ENCODE results near the gene RBM20.
"Not testable (repeated sequence)": the region's sequence is repeated elsewhere in the genome, so short reads cannot be mapped to it uniquely, and the experiment has no call there.

The RBM20 gene

DNA sequence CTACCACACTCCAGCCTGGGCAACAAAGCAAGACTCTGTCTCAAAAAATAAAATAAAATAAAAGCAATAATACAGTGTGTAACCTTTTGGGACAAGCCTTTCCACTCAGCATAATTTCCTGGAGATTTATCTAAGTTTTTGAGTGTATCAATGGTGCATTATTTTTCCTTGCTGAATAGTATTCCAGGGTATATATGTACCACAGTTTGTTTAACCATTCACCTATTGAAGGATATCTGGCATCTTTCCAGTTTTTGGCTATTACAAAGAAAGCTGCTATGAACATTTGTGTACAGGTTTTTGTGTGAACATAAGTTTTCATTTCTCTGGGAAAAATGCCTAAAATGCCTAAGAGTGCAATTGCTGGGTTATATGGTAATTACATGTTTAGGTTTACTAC is 59.9 kb downstream of the RBM20 start:
- DNase-seq (ENCODE audit: low read depth, low spot score), result no peak
- TF ChIP-seq ZNF274 (IDR thresholded peaks at IDR 0.05; ENCODE audit: low read depth, low read length), result no peak
- TF ChIP-seq SUZ12 (IDR thresholded peaks at IDR 0.05; ENCODE audit: extremely low read depth, insufficient read depth, insufficient read length), result no peak
- no peak for TF ChIP-seq YY1 (IDR thresholded peaks at IDR 0.05; ENCODE audit: insufficient read depth, insufficient read length)
- no peaks in the 10 kb centered on the region for H3K27me3 ChIP-seq (ENCODE audit: insufficient read depth, insufficient read length)

DNA sequence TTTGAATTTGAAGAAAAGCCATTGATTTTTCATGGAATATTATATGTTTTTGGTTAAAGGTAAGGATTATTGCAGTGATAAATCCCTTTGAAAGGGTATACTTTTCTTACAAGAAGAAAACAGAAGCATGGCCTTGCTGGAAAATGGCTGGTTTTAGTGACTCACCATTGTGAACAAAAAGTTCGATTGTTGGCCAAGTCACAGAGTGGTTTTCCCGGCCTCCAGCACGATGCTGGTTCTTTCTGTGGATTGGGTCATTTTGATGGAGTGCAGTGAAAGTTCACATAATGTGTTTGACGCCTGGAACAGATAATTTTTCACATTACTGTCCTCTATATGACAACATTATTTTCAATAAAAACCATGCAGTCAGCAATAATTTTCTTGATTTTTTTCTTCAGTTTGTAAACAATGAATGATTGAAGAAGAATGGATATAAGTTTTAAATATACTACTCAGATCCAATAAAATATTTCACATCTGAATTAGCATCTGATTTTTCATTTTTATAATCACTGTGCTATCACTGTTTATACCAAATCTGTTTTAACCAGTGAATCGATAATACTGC is 60.9 kb downstream of the RBM20 start:
- H3K4me3 ChIP-seq (ENCODE audit: insufficient read length, low read depth), result no peak overlapping the region
- H3K4me1 ChIP-seq (ENCODE audit: insufficient read depth, insufficient read length), result peaks cover 3% of the 10 kb centered on the region
- no peaks in the 10 kb centered on the region for H3K36me3 ChIP-seq (ENCODE audit: insufficient read depth, insufficient read length, low read length)
- H3K9ac ChIP-seq (ENCODE audit: insufficient read length, low read depth), result no peak overlapping the region
- no peaks in the 10 kb centered on the region for H3K27me3 ChIP-seq (ENCODE audit: insufficient read depth, insufficient read length)
- no peak for DNase-seq (ENCODE audit: low read depth, low spot score)
- no peaks in the 10 kb centered on the region; the same call in 1 of the 2 replicates for H3K9me3 ChIP-seq (ENCODE audit: insufficient read depth, low read length)
- TF ChIP-seq SUZ12 (IDR thresholded peaks at IDR 0.05; ENCODE audit: extremely low read depth, insufficient read depth, insufficient read length) (no peak), ZNF274 (IDR thresholded peaks at IDR 0.05; ENCODE audit: low read depth, low read length) (no peak), YY1 (IDR thresholded peaks at IDR 0.05; ENCODE audit: insufficient read depth, insufficient read length) (no peak)

More for the DNA sequence above, 59.9 kb downstream of the RBM20 start:
- H3K4me1 ChIP-seq (ENCODE audit: insufficient read depth, insufficient read length), result peaks cover 3% of the 10 kb centered on the region
- no peaks in the 10 kb centered on the region; the same call in 1 of the 2 replicates for H3K9me3 ChIP-seq (ENCODE audit: insufficient read depth, low read length)
- no peaks in the 10 kb centered on the region for H3K36me3 ChIP-seq (ENCODE audit: insufficient read depth, insufficient read length, low read length)
- H3K4me3 ChIP-seq (ENCODE audit: insufficient read length, low read depth), result no peak overlapping the region
- no peak overlapping the region for H3K9ac ChIP-seq (ENCODE audit: insufficient read length, low read depth)

DNA sequence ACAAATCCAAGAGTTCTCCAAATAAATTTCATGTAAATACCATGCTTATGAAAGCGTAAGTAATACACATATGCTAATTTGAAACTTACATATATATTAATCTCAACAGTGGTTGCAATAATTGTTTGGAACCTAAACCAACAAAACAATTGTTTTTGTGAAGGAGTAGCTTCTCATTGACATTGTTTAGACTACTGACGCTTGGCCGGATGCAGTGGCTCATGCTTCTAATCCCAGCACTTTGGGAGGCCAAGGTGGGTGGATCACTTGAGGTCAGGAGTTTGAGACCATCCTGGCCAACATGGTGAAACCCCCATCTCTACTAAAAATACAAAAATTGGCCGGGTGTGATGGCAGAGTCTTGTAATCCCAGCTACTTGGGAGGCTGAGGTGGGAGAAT is 61.5 kb downstream of the RBM20 start:
- not testable (repeated sequence) for H3K4me1 ChIP-seq (ENCODE audit: insufficient read depth, insufficient read length)

DNA sequence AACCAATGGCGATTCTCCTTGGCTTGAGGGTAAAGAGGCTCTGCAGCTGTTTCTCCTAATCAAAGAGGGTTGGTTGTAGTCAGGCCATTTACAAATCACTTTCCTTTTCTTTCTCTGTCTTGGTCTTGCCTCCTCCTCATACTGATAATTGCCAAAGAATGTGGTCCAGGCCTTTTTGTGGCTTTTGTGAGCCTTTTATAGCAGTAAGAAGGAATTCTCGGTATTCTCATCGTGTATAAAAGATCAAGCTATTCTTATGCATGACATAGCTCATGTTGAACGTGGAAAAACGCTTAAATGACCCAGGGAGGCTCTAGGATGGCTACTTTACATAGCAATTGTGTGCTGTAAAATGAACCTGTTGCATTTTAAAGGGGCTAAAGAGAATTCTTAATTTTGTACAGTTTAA is 62.6 kb downstream of the RBM20 start:
- DNase-seq (ENCODE audit: low read depth, low spot score), result peak; percentile 39
- Histone ChIP-seq H3K27me3 (ENCODE audit: insufficient read depth, insufficient read length) (no peaks in the 10 kb centered on the region), H3K4me3 (ENCODE audit: insufficient read length, low read depth) (no peak overlapping the region), H3K9ac (ENCODE audit: insufficient read length, low read depth) (no peak overlapping the region), H3K36me3 (ENCODE audit: insufficient read depth, insufficient read length, low read length) (no peaks in the 10 kb centered on the region), H3K9me3 (ENCODE audit: insufficient read depth, low read length) (no peaks in the 10 kb centered on the region; the same call in 1 of the 2 replicates), H3K4me1 (ENCODE audit: insufficient read depth, insufficient read length) (peaks cover 3% of the 10 kb centered on the region)
- TF ChIP-seq ZNF274 (IDR thresholded peaks at IDR 0.05; ENCODE audit: low read depth, low read length), result no peak
- TF ChIP-seq YY1 (IDR thresholded peaks at IDR 0.05; ENCODE audit: insufficient read depth, insufficient read length), result no peak

More for the DNA sequence above, 61.5 kb downstream of the RBM20 start:
- H3K36me3 ChIP-seq (ENCODE audit: insufficient read depth, insufficient read length, low read length); H3K9ac ChIP-seq (ENCODE audit: insufficient read length, low read depth); H3K4me3 ChIP-seq (ENCODE audit: insufficient read length, low read depth); H3K27me3 ChIP-seq (ENCODE audit: insufficient read depth, insufficient read length); H3K9me3 ChIP-seq (ENCODE audit: insufficient read depth, low read length); DNase-seq (ENCODE audit: low read depth, low spot score): not testable (repeated sequence)

DNA sequence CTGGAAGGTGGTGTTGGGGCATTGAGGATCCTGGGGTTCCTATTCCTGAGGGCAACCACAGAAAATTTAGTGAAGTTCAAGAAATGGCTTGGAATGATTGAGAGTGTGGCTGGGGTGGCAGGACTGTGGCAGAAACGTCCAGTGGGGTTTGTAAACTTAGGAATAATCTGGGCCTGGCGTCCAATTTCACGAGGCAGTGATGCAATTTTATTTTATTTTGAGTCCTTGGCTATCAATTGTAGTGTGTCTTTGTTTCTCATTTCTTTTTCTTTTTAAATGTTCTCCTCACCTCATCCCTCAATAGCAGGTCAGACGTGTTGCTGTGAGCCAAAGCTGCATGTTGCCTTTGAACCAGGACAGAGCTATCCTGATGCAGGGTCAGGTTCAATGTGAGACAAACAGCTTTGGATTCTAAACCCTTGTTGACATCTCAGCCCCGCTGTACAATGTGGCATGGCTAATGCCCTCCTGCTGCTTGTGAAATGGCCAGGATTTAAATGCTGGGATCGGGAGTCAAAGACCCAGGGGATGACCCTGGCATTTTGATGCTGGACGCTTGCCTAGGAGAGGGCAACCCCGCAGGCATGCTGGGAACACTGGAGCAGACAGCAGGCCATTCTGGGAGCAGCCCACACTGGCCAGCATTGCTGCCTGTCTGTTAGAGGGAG is 64.8 kb downstream of the RBM20 start:
- no peaks in the 10 kb centered on the region for H3K4me1 ChIP-seq (ENCODE audit: insufficient read depth, insufficient read length)
- H3K36me3 ChIP-seq (ENCODE audit: insufficient read depth, insufficient read length, low read length), result no peaks in the 10 kb centered on the region
- no peak overlapping the region for H3K4me3 ChIP-seq (ENCODE audit: insufficient read length, low read depth)
- H3K9ac ChIP-seq (ENCODE audit: insufficient read length, low read depth), result no peak overlapping the region
- H3K27me3 ChIP-seq (ENCODE audit: insufficient read depth, insufficient read length), result no peaks in the 10 kb centered on the region
- no peak for TF ChIP-seq SUZ12 (IDR thresholded peaks at IDR 0.05; ENCODE audit: extremely low read depth, insufficient read depth, insufficient read length)
- no peak for TF ChIP-seq ZNF274 (IDR thresholded peaks at IDR 0.05; ENCODE audit: low read depth, low read length)
- no peak for TF ChIP-seq YY1 (IDR thresholded peaks at IDR 0.05; ENCODE audit: insufficient read depth, insufficient read length)
- no peak for DNase-seq (ENCODE audit: low read depth, low spot score)
- no peaks in the 10 kb centered on the region; the same call in 1 of the 2 replicates for H3K9me3 ChIP-seq (ENCODE audit: insufficient read depth, low read length)

DNA sequence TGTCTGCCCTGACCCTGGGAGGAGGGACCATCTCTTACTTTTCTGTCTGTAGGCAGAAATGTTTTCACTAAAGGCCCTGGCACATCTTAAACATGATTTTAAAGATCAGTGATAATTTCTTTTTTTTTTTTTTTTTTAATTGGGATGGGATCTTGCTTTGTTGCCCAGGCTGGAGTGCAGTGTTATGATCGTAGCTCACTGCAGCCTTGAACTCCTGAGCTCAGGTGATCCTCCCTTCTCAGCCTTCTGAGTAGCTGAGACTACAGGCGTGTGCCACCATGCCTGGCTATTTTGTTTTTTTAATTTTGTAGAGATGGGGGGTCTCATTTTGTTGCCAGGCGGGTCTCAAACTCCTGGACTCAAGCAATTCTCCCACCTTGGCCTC is 65.3 kb downstream of the RBM20 start:
- Histone ChIP-seq H3K27me3 (ENCODE audit: insufficient read depth, insufficient read length) (no peaks in the 10 kb centered on the region), H3K9ac (ENCODE audit: insufficient read length, low read depth) (no peak overlapping the region), H3K36me3 (ENCODE audit: insufficient read depth, insufficient read length, low read length) (no peaks in the 10 kb centered on the region), H3K9me3 (ENCODE audit: insufficient read depth, low read length) (no peaks in the 10 kb centered on the region; the same call in 1 of the 2 replicates), H3K4me3 (ENCODE audit: insufficient read length, low read depth) (no peak overlapping the region), H3K4me1 (ENCODE audit: insufficient read depth, insufficient read length) (no peaks in the 10 kb centered on the region)
- no peak for DNase-seq (ENCODE audit: low read depth, low spot score)
- no peak for TF ChIP-seq ZNF274 (IDR thresholded peaks at IDR 0.05; ENCODE audit: low read depth, low read length)
- no peak for TF ChIP-seq YY1 (IDR thresholded peaks at IDR 0.05; ENCODE audit: insufficient read depth, insufficient read length)
- TF ChIP-seq SUZ12 (IDR thresholded peaks at IDR 0.05; ENCODE audit: extremely low read depth, insufficient read depth, insufficient read length), result no peak

DNA sequence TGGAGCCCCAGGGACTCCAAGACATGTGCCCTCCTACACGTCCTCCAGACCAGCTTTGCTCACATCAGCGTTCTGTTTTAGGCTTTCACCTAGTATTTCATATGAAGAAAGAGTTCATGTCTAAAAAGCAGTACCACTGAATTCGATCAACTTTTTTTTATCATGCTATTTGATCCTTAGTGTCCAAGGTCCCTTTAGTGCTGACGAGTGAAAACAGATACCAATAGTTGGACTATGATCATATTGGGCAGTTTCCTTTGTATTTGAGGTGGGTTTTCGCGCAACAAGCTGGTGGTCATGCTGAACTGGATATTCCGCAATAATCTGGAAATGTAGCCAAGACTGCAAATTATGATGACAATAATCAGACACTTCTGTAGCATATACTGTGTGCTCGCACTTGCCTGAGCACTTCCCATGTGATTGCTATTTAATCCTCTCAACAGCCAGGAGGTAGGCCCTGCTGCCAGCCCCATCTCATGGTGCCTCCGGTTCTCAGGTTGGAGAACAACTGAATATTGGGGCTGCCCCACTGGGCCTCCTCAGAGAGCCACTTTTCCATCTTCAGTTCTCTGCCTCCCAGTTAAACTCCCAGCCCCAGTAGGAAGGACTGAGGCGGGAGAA is 65.9 kb downstream of the RBM20 start:
- no peaks in the 10 kb centered on the region for H3K4me1 ChIP-seq (ENCODE audit: insufficient read depth, insufficient read length)
- H3K27me3 ChIP-seq (ENCODE audit: insufficient read depth, insufficient read length), result no peaks in the 10 kb centered on the region
- TF ChIP-seq SUZ12 (IDR thresholded peaks at IDR 0.05; ENCODE audit: extremely low read depth, insufficient read depth, insufficient read length) (no peak), ZNF274 (IDR thresholded peaks at IDR 0.05; ENCODE audit: low read depth, low read length) (no peak), YY1 (IDR thresholded peaks at IDR 0.05; ENCODE audit: insufficient read depth, insufficient read length) (no peak)
- DNase-seq (ENCODE audit: low read depth, low spot score), result no peak
- H3K36me3 ChIP-seq (ENCODE audit: insufficient read depth, insufficient read length, low read length), result no peaks in the 10 kb centered on the region
- no peaks in the 10 kb centered on the region for H3K9me3 ChIP-seq (ENCODE audit: insufficient read depth, low read length)
- no peak overlapping the region for H3K9ac ChIP-seq (ENCODE audit: insufficient read length, low read depth)
- H3K4me3 ChIP-seq (ENCODE audit: insufficient read length, low read depth), result no peak overlapping the region

Measured in NT2/D1 (cell line).